DMS53 treated with DMSO at 0.1 percent for 48 hours (cell line): ENCODE data around the gene FFAR2.
"Not testable (repeated sequence)": the region's sequence is repeated elsewhere in the genome, so short reads cannot be mapped to it uniquely, and the experiment has no call there.

Source experiments
- DNase-seq: peaks from one replicate; lab custom pipeline; 2025; ENCODE audit not compliant: unreplicated experiment; lab: John Stamatoyannopoulos, UW

FFAR2 gene

DNA sequence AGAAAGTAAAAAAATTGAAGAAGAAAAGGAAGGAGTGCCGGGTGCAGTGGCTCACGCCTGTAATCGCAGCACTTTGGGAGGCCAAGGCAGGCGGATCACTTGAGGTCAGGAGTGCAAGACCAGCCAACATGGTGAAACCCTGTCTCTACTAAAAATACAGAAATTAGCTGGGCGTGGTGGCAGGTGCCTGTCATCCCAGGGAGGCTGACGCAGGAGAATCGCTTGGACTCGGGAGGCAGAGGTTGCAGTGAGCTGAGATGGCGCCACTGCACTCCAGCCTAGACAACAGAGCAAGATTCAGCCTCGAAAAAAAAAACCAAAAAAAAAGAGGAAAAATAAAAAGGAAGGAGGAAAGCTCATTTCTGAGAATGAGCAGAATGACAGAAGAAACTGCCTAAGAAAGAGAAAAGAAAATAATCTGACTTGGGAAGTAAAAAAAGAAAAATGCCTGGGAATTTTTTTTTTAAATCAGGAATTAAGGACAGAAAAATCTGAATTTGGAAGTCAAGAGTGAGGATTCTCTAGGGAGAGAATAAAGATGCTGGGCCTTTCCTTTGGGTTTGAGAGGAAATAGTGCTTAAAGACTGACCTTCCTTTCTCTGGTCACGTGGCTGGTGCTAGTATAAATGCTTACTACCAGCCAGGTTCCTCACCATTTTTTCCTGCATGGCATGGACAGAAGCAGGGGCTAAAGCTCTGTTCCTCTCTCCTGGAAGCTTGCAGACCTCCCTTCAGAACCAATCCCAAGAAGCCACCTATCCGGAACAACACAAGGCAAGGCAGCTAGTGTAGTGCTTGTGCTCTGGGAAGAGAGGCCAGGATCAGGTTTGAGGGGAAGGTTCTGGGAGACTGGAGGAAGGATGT is at the start of gene FFAR2:
TSS of gene FFAR2 (plus strand) at position 652 of the 864 bp plus-strand sequence. CDS start 1,458 bp downstream, outside the sequence.
- no peak for DNase-seq

DNA sequence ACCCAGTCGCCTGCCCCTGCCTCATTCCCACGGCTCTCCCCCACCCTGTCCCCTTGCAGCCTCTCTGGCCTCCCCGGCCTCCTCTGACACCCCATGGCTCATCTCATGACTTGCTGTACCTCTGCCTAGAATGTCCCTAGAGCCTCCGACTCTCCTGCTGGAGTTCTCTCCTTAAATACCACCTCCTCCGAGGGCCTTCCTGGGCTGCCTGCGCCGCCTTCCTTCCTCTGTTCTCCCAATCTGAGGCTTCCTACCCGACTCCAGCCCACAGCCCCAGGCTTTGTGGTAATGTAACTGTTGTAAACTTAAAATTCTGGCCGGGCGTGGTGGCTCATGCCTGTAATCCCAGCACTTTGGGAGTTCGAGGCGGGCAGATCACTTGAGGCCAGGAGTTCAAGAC is 49.5 kb upstream of the FFAR2 start:
- no peak for DNase-seq

DNA sequence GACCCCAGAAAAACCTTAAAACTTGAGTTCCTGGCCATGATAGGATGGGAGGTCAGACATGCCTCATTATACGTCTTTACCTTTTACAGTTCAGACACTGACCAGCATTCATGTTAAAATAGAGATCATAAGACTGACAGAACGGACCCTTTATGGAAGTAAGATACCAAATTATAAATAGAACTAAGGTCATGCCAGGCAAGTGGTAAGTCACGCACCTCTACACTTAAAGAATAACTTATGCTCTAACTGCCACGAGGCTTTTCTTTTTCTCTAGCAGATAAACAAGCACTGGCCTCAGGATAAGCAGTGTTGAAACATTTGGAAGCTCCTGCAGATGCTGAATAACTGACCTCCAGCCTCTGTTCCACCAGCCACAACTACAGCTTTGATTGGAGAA is 48.8 kb upstream of the FFAR2 start:
- no peak for DNase-seq

DNA sequence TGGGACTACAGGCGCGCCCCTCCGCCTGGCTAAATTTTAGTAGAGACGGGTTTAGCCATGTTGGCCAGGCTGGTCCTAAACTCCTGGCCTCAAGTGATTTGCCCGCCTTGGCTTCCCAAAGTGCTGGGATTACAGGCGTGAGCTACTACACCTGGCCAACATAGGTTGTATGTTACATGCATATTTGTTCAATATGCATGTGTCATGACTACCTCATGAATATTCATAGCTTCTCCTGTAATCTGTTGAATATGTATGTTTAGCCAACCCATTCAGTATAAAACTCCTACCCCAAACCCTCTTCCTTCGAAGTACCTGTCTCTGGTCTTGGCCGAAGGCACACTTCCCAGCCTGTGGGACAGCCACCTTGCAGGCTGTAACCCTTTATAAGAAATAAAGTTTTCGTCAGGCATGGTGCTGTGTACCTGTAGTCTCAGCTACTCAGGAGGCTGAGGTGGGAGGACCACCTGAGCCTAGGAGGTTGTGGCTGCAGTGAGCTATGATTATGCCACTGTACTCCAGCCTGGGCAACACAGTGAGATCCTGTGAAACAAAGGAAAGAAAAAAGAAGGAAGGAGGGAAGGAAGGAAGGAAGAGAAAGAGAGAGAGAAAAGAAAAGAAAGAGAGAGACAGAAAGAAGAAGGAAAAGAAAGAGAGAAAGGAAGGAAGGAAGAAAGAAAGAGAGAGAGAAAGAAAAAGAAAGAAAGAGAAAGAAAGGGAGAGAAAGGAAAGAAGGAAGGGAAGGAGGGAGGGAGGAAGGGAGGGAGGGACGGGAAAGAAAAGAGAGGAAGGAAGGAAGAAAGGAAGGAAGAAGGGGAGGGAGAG is 47.9 kb upstream of the FFAR2 start:
- DNase-seq: no peak

DNA sequence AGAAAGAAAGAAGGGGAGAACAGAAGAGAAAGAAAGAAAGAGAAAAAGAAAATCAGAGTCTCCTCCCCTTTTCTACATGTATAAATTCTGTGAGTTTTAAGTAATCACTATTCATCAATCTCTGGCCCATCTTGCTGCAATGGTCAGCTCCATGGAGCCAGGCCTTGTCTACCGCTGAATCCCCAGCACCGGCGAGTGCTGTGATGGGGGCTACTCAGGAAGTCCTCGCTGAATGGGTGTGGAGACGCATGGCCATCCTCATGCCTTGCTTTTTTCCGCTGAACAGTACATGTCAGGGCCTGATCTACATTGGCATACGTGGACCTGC is 47.3 kb upstream of the FFAR2 start:
- DNase-seq: no peak

DNA sequence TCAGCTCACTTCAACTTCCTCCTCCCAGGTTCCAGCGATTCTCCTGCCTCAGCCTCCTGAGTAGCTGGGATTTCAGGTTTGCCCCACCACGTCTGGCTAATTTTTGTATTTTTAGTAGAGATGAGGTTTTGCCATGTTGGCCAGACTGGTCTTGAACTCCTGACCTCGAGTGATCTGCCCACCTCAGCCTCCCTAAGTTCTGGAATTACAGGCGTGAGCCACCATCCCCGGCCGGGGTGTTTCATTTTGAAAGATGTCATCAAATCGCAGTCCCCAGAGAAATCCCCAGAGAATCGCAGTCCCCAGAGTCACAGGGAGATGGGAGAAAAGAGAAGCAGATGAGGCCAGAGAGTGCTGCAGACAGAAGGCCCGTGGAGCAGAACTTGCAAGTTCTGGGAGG is 46.6 kb upstream of the FFAR2 start:
- DNase-seq: not testable (repeated sequence)

DNA sequence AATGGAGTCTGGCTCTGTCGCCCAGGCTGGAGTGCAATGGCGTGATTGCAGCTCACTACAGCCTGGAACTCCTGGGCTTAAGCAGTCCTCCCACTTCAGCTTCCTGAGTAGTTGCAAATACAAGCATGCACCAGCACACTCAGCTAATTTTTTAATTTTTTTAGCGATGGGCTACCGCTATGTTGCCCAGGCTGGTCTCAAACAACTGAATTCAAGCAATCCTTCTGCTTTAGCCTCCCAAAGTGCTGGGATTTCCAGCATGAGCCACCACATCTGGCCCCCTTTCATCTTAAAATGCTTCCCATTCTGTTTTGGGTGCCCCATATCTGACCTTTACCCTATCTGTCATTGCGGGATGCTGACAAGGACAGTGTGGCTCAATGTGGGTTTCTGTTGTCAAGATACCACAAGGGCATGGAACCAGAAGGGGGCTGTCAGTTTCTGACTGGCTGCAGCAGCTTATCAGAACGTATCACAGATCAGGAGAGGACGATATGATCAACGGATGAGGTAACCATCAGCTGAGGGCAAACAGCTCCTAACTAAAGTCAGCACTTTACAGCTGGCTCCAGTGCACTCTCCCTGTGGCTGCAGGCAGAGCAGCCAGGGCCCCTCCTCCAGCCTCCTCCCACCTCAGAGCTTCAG is 44.8 kb upstream of the FFAR2 start:
- no peak for DNase-seq

DNA sequence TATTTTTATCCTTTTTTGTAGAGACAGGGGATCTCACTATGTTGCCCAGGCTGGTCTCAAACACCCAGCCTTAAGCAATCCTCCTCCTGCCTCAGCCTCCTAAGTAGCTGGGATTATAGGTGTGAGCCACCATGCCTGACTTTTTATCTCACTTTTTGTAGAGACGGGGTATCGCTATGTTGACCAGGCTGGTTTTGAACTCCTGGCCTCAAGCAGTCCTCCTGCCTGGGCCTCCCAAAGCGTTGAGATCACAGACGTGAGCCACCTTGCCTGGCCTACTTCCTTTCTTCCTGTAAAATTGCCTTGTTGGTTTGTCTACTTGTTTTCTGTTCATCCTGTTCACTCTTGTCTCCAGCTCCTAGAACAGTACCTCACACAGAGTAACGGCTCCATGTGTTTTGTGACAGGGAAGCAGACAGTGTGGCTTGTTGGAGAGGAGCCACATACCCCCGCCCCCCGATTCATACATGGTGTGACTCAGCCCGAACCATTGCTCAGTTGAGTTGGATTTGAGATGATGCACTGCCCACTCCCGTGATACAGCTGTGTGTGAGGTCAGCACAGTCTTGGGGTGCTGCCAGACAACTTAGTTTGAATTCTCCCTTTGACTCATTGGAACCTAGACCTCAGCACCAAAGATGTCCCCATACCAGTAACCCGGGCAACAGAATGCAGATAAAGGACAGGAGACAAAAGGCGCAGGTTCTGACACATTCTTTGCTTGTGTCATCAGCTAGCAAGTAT is 43.0 kb upstream of the FFAR2 start:
- no peak for DNase-seq

DNA sequence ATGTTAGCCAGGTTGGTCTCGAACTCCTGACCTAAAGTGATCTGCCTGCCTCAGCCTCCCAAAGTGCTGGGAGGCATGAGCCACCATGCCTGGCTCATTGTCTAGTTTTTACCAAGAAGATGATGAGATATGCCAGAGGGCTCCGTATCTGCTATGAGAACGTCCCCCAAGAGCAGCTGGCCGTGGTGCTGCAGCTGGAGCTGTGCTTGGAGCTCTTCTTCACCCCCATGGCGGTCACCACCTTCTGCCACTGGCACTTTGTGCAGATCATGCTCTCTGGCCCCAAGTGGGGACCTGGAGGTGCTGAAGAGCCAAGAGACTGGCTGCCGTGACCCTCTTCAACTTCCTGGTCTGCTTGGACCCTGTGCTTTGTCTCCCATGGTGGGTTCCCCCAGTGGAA is 40.4 kb upstream of the FFAR2 start:
- no peak for DNase-seq

DNA sequence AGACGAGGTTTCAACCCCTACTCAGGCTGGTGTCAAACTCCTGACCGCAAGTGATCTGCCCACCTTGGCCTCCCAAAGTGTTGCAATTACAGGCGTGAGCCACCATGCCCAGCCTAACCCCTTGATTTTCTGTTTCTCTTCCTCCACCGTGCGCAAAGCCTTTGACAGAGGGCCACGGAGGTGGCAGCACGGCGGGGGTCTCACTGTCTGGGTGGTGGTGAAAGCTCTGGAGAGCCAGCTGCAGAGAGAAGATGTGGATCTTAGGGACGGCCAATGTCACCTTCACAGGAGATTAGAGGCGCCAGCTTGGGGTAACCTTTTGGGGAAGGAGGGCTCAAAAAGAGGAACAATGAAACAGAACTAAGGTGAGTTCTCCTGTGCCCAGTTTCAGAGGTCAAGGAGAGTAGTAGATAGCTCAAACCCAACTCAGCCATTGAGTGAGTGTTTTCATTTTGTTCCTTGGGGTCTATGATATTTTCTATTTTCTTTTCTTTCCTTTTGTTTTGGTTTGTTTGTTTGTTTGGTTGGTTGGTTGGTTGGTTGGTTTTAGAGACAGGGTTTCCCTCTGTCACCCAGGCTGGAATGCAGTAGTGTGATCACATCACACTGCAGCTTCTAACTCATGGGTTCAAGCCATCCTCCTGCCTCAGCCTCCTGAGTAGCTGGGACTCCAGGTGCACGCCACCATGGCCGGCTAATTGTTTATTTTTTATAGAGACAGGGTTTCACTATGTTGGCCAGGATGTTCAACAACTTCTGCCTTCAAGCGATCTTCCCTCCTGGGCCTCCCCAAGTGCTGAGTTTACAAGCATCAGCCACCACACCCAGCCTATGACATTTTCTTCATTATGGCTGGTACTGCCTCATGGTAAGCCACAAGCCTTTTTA is 39.5 kb upstream of the FFAR2 start:
- DNase-seq: no peak

DNA sequence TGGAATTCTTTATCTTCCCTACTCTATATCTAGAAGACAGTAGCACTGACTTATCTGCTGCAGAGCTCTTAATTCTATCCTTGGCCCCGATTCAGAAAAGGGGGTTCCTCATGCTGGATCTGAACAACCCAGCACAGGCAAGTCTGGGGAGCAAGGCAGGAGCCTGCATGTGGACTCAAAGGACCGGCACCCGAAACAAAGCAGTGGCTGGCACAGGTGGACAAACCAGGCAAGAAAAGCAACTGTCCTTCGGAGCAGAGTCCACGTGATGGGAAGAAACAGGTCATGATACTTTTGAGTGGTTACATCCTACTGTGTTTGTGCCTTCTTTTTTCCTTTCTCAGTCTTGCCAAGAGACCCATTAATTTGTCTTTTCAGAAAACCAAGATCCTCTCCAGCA is 38.9 kb upstream of the FFAR2 start:
- DNase-seq: no peak

DNA sequence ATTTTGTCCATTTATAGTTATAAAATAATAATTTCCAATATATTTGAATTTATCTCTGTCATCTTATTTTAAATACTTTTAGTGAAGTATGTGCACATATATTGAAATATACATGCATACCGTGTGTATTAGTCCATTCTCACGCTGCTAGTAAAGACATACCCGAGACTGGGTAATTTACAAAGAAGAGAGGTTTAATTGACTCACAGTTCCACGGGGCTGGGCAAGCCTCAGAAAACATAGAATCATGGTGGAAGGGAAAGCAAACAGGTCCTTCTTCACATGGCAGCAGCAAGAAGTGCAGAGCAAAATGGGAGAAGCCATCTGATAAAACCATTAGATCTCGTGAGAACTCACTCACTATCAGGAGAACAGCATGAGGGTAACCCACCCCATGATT is 37.6 kb upstream of the FFAR2 start:
- no peak for DNase-seq

DNA sequence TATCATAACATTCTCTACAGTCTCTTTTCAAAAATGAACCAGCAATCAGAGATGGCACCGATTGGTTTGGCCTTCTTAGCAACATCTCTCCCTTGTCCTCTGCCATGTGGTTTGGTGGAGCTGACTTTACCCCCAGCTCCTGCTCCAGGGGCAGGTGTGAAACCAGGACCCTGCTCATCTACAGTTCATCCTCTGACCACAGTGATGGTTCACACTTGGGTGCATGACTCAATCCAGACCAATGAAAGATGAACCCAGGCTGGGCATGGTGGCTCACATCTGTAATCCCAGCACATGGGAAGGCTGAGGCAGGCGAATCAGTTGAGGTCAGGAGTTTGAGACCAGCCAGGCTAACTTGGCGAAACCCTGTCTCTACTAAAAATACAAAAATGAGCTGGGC is 33.6 kb upstream of the FFAR2 start:
- no peak for DNase-seq

DNA sequence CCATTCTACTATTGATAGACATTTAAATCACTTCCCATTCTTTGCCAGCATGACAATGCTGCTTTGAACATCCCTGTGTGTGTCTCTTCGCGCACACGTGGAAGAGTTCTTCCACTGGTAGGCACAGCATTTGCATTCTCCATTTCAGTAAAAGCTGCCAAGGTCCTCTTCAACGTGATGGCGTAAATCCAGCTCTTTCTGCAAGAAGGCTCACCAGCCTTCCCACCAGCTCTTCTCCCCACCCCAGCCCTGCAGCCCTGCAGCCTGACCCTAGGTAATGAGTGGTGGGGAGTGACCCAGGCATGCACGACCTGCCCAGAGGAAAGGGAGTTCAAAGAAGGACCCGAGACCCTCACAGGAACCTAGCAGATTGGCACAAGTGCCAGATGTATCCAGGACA is 31.7 kb upstream of the FFAR2 start:
- DNase-seq: no peak

DNA sequence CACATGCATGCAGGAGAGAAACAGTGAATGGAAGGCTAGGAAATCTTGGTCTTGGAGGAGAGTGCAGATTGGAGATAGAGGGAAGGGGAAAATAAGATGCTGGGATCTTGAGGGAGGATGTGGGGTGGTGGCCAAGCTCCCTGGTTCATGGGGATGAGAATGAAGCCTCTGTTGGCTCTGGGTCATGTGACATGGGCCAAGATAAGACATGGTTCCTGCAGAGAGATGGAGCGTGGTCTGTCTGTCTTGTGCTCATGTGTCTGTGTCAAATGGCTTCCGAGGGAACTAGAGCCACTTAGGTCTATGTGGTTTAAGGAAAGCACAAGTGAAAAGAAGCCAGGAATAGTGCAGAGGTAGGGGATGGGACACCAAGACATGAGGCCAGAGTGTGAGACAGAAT is 30.8 kb upstream of the FFAR2 start:
- no peak for DNase-seq

DNA sequence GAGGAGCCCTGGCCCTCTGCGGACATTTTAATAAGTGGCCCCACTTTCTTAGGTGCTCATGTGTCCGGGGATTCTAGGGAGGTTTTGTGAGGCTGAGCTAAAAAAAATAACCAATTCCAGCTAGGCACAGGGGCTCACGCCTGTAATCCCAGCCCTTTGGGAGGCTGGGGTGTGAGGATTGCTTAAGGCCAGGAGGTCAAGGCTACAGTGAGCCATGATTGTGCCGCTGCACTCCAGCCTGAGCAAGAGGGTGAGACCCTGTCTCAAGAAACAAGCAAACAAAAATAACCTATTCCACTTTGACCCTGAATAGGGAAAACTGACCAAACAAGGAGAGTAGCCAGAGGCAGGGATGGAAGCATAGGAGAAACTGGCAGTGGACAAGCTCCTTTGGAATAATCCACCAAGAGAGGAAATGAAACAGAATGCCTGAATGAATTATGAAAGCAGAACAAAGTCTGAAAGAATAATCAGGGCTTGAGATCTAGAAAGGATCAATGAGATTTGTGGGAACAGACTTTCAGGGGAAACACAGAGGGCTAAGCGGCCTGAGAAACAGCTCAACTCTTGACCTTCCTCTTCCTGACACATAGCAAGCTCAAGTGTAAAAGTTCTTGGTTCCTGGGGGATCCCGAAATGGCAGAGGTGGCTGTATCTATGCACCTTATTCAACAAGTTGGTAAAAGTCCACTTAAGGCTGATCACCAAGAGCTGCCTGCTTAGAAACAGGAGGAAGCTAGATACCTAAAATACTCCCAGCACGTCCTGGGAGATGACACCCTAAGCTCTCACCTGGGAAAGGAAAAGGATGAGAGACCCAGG is 30.1 kb upstream of the FFAR2 start:
- DNase-seq: no peak

DNA sequence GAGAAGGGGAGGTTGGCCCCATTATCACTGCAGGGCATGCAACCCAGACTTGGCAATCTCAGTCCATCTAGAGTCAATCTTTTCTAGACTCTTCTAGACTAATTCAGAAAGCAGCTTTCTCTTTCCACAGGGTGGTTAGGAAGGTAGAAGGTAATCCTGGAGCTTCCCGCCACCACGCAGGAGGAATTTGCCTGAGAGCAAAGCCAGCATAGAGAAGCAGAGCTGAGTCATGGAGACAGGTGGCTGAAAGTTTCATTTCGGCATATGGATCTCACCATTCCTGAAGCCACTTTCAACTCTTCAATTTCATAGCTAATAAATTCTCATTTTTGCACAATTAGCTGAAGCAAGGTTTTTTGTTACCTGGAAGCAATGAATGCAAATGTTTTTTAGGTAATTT is 29.0 kb upstream of the FFAR2 start:
- no peak for DNase-seq

DNA sequence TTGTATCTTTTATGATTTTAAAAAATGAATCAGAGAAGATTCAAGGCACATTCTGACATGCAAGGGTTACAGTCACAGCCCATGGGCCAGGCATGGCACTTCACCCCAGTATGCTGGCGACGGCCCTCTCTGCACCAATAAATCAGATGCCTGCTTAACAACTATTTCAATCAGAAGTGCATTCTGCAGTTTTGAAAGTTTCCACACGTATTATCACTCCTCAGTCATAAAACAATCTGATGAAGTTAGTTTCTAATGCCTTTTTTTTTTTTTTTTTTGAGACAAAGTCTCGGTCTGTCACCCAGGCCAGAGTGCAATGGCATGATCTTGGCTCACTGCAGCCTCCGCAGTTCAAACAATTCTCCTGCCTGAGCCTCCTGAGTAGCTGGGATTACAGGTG is 28.3 kb upstream of the FFAR2 start:
- no peak for DNase-seq

DNA sequence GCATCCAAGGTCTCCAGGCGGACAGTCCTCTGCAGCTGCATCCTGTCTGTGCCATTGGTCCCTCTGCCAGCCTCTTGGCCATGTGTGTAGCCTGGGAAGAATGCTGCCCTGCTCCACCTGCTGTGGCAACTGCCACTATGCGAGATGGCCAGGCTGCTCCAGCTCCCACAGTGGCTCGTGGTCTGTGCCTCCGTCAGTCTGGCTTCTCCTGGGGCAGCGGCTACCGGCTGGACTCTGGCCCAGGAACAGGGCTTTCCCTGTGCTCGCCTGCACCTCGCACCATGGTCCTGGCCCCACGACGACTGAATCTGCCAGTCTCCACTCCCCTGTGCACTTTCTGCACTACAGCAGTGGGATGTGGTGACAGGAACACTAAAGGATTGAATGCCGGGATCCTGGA is 26.7 kb upstream of the FFAR2 start:
- no peak for DNase-seq
